ENCODE data around the gene ZNF821. TPM values are rescaled to one million over a fixed set of nuclear protein-coding genes. Genes with fewer than 3 reads are reported as not detected.
"Not testable (repeated sequence)": the region's sequence is repeated elsewhere in the genome, so short reads cannot be mapped to it uniquely, and the experiment has no call there.

ZNF821 gene
- total RNA-seq, 1 experiment from 2014 or later, result 13.1 TPM

DNA sequence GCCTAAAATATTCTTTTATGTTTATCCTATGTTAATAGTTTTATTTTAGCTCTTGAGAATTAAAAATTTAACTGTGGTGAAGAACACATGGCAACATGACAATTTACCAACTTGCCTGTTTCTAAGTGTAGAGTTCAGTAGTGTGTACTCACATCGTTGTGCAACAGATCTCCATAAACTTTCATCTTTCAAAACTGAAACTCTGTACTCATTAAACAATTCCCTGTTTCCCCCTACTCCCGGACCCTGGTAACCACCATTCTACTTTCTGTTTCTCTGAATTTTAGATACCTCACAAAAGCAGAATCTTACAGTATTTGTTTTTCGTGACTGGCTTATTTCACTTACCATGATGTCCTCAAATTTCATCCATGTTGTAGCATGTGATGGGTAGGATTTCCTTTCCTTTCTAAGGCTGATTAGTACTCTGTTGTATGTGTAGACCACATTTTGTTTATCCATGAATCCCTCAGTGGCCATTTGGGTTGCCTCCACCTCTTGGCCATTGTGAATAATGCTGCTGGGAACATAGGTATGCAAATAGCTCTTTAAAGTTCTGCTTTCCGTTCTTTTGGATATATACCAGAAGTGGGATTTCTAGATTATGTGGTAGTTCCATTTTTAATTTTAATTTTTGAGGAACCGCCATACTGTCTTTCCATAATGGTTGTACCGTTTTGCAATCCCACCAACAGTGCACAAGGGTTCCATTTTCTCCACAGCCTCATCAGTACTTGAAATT, 28.7 kb upstream of the ZNF821 start:
- Mint-ChIP-seq H3K27ac (ENCODE audit: unreplicated experiment) (no peak overlapping the region), H3K27me3 (ENCODE audit: unreplicated experiment) (no peaks in the 10 kb centered on the region), H3K4me1 (ENCODE audit: low read depth, unreplicated experiment) (peaks cover 13% of the 10 kb centered on the region), H3K36me3 (ENCODE audit: insufficient read depth, unreplicated experiment) (peaks cover 45% of the 10 kb centered on the region), H3K4me3 (ENCODE audit: low read depth, unreplicated experiment) (no peak overlapping the region), H3K9me3 (ENCODE audit: low read depth, unreplicated experiment) (peaks cover 2% of the 10 kb centered on the region)
- TF ChIP-seq, protein P1, sequence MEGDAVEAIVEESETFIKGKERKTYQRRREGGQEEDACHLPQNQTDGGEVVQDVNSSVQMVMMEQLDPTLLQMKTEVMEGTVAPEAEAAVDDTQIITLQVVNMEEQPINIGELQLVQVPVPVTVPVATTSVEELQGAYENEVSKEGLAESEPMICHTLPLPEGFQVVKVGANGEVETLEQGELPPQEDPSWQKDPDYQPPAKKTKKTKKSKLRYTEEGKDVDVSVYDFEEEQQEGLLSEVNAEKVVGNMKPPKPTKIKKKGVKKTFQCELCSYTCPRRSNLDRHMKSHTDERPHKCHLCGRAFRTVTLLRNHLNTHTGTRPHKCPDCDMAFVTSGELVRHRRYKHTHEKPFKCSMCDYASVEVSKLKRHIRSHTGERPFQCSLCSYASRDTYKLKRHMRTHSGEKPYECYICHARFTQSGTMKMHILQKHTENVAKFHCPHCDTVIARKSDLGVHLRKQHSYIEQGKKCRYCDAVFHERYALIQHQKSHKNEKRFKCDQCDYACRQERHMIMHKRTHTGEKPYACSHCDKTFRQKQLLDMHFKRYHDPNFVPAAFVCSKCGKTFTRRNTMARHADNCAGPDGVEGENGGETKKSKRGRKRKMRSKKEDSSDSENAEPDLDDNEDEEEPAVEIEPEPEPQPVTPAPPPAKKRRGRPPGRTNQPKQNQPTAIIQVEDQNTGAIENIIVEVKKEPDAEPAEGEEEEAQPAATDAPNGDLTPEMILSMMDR (IDR thresholded peaks at IDR 0.05; ENCODE audit: unreplicated experiment), result no peak
- CTCF ChIA-PET, result interaction anchor here (0.6 kb wide), 1 partner anchor 42 kb away, joined by 3 read pairs; no protein-coding TSS in a partner anchor
- no peak for DNase-seq
- intact Hi-C loops (cut with micrococcal nuclease; ENCODE audit: unreplicated experiment), result no loop called here
- no TSS peak for BruUV-seq (replicated peaks)

- CTCF ChIA-PET, result interaction anchor here (0.6 to 1.4 kb wide), 2 partner anchors 16 to 22 kb away, joined by 3 read pairs; partner anchors contain the start of gene IST1
- DNase-seq, result no peak
- Mint-ChIP-seq H3K4me3 (ENCODE audit: low read depth, unreplicated experiment) (no peak overlapping the region), H3K27ac (ENCODE audit: unreplicated experiment) (no peak overlapping the region), H3K27me3 (ENCODE audit: unreplicated experiment) (no peaks in the 10 kb centered on the region), H3K36me3 (ENCODE audit: insufficient read depth, unreplicated experiment) (peaks cover 37% of the 10 kb centered on the region), H3K4me1 (ENCODE audit: low read depth, unreplicated experiment) (peaks cover 13% of the 10 kb centered on the region), H3K9me3 (ENCODE audit: low read depth, unreplicated experiment) (peaks cover 2% of the 10 kb centered on the region)
- BruUV-seq (replicated peaks), result no TSS peak
- TF ChIP-seq, protein P1 (IDR thresholded peaks at IDR 0.05; ENCODE audit: unreplicated experiment), result no peak
- intact Hi-C loops (cut with micrococcal nuclease; ENCODE audit: unreplicated experiment), result no loop called here
Observed at GRCh38 chr16:71911121-71911520, 27.1 kb upstream of the ZNF821 start.

DNA sequence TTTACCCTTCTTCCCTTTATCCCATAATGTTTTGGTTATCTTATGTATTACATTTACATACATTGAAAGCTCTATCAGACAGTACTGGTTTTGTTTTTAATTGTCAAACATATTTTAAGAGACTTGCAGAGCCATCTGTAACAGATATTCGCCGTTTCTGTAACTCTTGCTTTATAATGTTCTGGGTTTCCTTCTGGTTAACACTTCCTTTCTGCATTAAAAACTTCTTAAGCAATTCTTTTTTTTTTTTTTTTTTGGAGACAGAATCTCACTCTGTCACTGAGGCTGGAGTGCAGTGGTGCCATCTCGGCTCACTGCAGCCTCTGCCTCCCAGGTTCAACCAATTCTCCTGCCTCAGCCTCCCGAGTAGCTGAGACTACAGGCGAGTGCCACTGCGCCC, 21.8 kb upstream of the ZNF821 start:
- BruUV-seq (replicated peaks); H3K27ac Mint-ChIP-seq (ENCODE audit: unreplicated experiment); H3K27me3 Mint-ChIP-seq (ENCODE audit: unreplicated experiment); H3K9me3 Mint-ChIP-seq (ENCODE audit: low read depth, unreplicated experiment); H3K4me3 Mint-ChIP-seq (ENCODE audit: low read depth, unreplicated experiment); DNase-seq; intact Hi-C loops (cut with micrococcal nuclease; ENCODE audit: unreplicated experiment): not testable (repeated sequence)
- CTCF ChIA-PET, result interaction anchor here (0.6 kb wide), 1 partner anchor 14 kb away, joined by 4 read pairs; no protein-coding TSS in a partner anchor
- Mint-ChIP-seq H3K36me3 (ENCODE audit: insufficient read depth, unreplicated experiment) (peaks cover 14% of the 10 kb centered on the region), H3K4me1 (ENCODE audit: low read depth, unreplicated experiment) (peaks cover 43% of the 10 kb centered on the region)

GRCh38 chr16:71904239-71904638, 20.3 kb upstream of the ZNF821 start:
- Mint-ChIP-seq H3K4me3 (ENCODE audit: low read depth, unreplicated experiment) (no peak overlapping the region), H3K27me3 (ENCODE audit: unreplicated experiment) (no peaks in the 10 kb centered on the region)

More at GRCh38 chr16:71904239-71904638, 20.3 kb upstream of the ZNF821 start:
- CTCF ChIA-PET, result no interaction called here
- no peaks in the 10 kb centered on the region for H3K9me3 Mint-ChIP-seq (ENCODE audit: low read depth, unreplicated experiment)
- DNase-seq, result no peak
- TF ChIP-seq, protein P1 (IDR thresholded peaks at IDR 0.05; ENCODE audit: unreplicated experiment), result no peak
- H3K36me3 Mint-ChIP-seq (ENCODE audit: insufficient read depth, unreplicated experiment), result peaks cover 24% of the 10 kb centered on the region
- no TSS peak for BruUV-seq (replicated peaks)
- peak overlapping the region; percentile 13 for H3K27ac Mint-ChIP-seq (ENCODE audit: unreplicated experiment)
- intact Hi-C loops (cut with micrococcal nuclease; ENCODE audit: unreplicated experiment), result no loop called here
- peaks cover 44% of the 10 kb centered on the region for H3K4me1 Mint-ChIP-seq (ENCODE audit: low read depth, unreplicated experiment)
